Karpas-422 (cell line): ENCODE data around the gene CREBRF. TPM values are rescaled to one million over a fixed set of nuclear protein-coding genes. Genes with fewer than 3 reads are reported as not detected.
"Not testable (repeated sequence)": the region's sequence is repeated elsewhere in the genome, so short reads cannot be mapped to it uniquely, and the experiment has no call there.

Experiments
- DNase-seq: peaks from one replicate; pipeline ENCODE4 v3.0.0-alpha.2; 2015
- H2AFZ ChIP-seq: fragments of 200-600 bp; sonication (generic); 2 replicates; pipeline ENCODE4 v1.6.1; 2014; ENCODE audit warnings: antibody characterized with exemption, low read length, mixed read lengths
- H3K27ac ChIP-seq: fragments of 200-600 bp; sonication (generic); 2 replicates; pipeline ENCODE4 v1.5.1; 2014; ENCODE audit warnings: mild to moderate bottlenecking, low read length, moderate library complexity
- H3K27me3 ChIP-seq: fragments of 200-600 bp; sonication (generic); 2 replicates; pipeline ENCODE4 v1.6.1; 2014; ENCODE audit warnings: low read length, mixed read lengths
- H3K36me3 ChIP-seq: fragments of 200-600 bp; sonication (generic); 2 replicates; pipeline ENCODE4 v1.6.1; 2014; ENCODE audit warnings: low read length, mixed read lengths; ENCODE audit not compliant: insufficient read depth
- H3K4me1 ChIP-seq: fragments of 200-600 bp; sonication (generic); 2 replicates; pipeline ENCODE4 v1.6.1; 2014; ENCODE audit warnings: mild to moderate bottlenecking, low read length, mixed read lengths
- H3K4me2 ChIP-seq: fragments of 200-600 bp; sonication (generic); 2 replicates; pipeline ENCODE4 v1.6.1; 2014; ENCODE audit warnings: low read length, low read depth, mild to moderate bottlenecking; ENCODE audit not compliant: poor library complexity, severe bottlenecking
- H3K4me3 ChIP-seq: fragments of 200-600 bp; sonication (generic); 2 replicates; pipeline ENCODE4 v1.5.1; 2014; ENCODE audit warnings: mild to moderate bottlenecking, antibody characterized with exemption, low read length, mixed read lengths
- H3K79me2 ChIP-seq: fragments of 200-600 bp; sonication (generic); 2 replicates; pipeline ENCODE4 v1.6.1; 2014; ENCODE audit warnings: mild to moderate bottlenecking, low read length, mixed read lengths
- H3K9ac ChIP-seq: fragments of 200-600 bp; sonication (generic); 2 replicates; pipeline ENCODE4 v1.6.0; 2014; ENCODE audit warnings: low read length
- H3K9me2 ChIP-seq: fragments of 200-600 bp; sonication (generic), shearing (Covaris generic); replicated peaks from 2 replicates; pipeline ENCODE4 v1.6.0; 2014; ENCODE audit warnings: mild to moderate bottlenecking, low read length, moderate library complexity; ENCODE audit not compliant: insufficient read depth
- H3K9me3 ChIP-seq: fragments of 300-700, 200-600 bp; sonication (generic); 2 replicates; pipeline ENCODE4 v1.6.1; 2014; ENCODE audit warnings: low read length, mixed read lengths
- H4K20me1 ChIP-seq: fragments of 200-600 bp; sonication (generic); 2 replicates; pipeline ENCODE4 v1.6.1; 2014; ENCODE audit warnings: mild to moderate bottlenecking, antibody characterized with exemption, low read length, low read depth; ENCODE audit not compliant: insufficient read depth
- total RNA-seq: library from RNA; depleted of rRNA; stranded (reverse); fragments of >200 nt; shearing (Covaris generic); gene quantifications from 2 replicates; pipeline ENCODE4 v1.2.3, GENCODE V29; 2014; ENCODE audit warnings: low replicate concordance

CREBRF gene
- total RNA-seq, 1 experiment from 2014 or later = 31.9 TPM

GRCh38 chr5:173041881-173042762, 14.0 kb upstream of the CREBRF start:
- Histone ChIP-seq H3K9me2 (no peaks in the 10 kb centered on the region), H3K4me2 (no peak overlapping the region), H3K4me3 (no peak overlapping the region), H3K9me3 (no peaks in the 10 kb centered on the region), H4K20me1 (no peaks in the 10 kb centered on the region), H2AFZ (no peak overlapping the region), H3K36me3 (no peaks in the 10 kb centered on the region), H3K27me3 (no peaks in the 10 kb centered on the region), H3K9ac (no peak overlapping the region), H3K4me1 (no peaks in the 10 kb centered on the region), H3K27ac (no peak overlapping the region), H3K79me2 (no peaks in the 10 kb centered on the region)
- DNase-seq = no peak

DNA sequence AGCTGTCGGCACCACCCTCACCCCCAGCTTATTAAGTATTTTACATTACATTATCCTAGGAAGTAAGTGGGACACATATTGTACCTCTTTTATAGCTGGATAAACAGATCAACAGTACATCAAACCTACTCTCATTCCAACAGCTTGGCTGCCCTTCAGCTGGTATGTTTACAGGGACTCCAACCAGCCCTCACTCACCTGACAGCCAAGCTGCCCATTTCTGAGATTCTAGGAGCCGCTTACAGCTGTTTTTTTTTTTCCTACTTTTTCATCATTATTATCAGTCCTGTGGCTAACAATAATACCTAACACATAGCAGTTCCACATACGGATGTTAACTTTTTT, 13.4 kb upstream of the CREBRF start:
- Histone ChIP-seq H3K36me3 (no peaks in the 10 kb centered on the region), H4K20me1 (no peaks in the 10 kb centered on the region), H3K27me3 (no peaks in the 10 kb centered on the region), H3K4me1 (no peaks in the 10 kb centered on the region), H3K27ac (no peak overlapping the region), H2AFZ (no peak overlapping the region), H3K9me2 (no peaks in the 10 kb centered on the region), H3K79me2 (no peaks in the 10 kb centered on the region), H3K9me3 (no peaks in the 10 kb centered on the region), H3K4me2 (no peak overlapping the region), H3K9ac (no peak overlapping the region), H3K4me3 (no peak overlapping the region)
- no peak for DNase-seq

DNA sequence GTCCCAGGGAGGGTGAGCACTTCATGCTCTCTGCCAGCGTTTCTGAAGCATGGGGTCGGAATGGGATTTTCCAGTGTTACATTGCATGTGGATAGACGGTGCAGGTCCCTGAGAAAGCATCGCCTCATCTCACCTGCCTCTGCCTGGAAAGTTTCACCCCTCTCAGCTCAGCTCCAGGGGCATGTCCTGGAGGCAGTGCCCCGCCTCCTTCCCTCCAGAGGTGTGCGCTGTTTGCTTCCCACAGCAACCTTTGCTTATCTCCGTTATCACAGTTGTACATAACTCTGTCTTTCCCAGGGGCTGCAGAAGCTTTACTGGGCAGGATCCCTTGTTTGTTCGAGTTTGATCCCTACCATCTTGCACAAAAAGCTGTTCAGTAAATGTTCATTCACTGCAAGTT, 10.7 kb upstream of the CREBRF start:
- Histone ChIP-seq H3K36me3 (no peaks in the 10 kb centered on the region), H2AFZ (no peak overlapping the region), H3K9me3 (no peaks in the 10 kb centered on the region), H3K4me1 (no peaks in the 10 kb centered on the region), H3K9me2 (no peaks in the 10 kb centered on the region), H3K4me2 (no peak overlapping the region), H4K20me1 (no peaks in the 10 kb centered on the region), H3K9ac (no peak overlapping the region), H3K27me3 (no peaks in the 10 kb centered on the region), H3K4me3 (no peak overlapping the region), H3K79me2 (no peaks in the 10 kb centered on the region), H3K27ac (no peak overlapping the region)
- DNase-seq = no peak

DNA sequence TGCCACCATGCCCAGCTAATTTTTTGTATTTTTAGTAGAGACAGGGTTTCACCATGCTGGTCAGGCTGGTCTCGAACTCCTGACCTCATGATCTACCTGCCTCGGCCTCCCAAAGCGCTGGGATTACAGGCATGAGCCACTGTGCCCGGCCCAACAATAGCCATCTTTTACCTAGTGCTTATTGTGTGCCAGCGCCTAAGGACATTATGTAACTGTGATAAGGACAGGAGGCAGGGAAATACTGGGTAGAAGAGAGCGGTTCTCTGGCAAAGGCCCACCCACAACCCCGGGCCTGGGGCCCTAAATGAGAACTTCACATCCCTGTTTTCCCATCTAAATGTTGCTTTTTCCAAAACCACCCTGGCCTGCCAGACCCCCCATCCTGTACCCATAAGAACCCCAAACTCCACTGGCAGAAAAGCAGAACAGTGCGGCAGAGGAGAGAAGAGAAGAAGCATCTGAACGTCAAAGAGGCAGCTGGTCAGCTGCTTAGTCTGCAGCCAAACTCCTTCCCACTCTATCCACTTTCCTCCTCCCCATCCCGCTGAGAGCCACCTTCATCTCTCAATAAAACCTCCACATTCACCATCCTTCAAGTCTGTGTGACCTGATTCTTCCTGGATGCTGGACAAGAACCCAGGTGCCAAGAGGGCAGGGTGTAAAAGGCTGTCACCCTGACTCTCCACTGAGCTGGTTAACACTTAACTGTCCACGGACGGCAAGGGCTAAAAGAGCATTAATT, 8.9 kb upstream of the CREBRF start:
- not testable (repeated sequence) for H4K20me1 ChIP-seq, H3K4me2 ChIP-seq, H3K79me2 ChIP-seq, H3K36me3 ChIP-seq, H2AFZ ChIP-seq, H3K9me2 ChIP-seq, H3K9me3 ChIP-seq, H3K9ac ChIP-seq, H3K27ac ChIP-seq, H3K4me3 ChIP-seq, H3K4me1 ChIP-seq, H3K27me3 ChIP-seq
- DNase-seq = peak; percentile 23

GRCh38 chr5:173047838-173048105, 8.4 kb upstream of the CREBRF start:
- Histone ChIP-seq H3K4me3 (no peak overlapping the region), H3K9me3 (no peaks in the 10 kb centered on the region), H3K9ac (no peak overlapping the region), H3K27ac (no peak overlapping the region), H3K9me2 (no peaks in the 10 kb centered on the region), H4K20me1 (no peaks in the 10 kb centered on the region), H3K36me3 (no peaks in the 10 kb centered on the region), H3K79me2 (no peaks in the 10 kb centered on the region), H2AFZ (no peak overlapping the region), H3K4me1 (no peaks in the 10 kb centered on the region), H3K27me3 (no peaks in the 10 kb centered on the region), H3K4me2 (no peak overlapping the region)
- DNase-seq = peak; percentile 26

DNA sequence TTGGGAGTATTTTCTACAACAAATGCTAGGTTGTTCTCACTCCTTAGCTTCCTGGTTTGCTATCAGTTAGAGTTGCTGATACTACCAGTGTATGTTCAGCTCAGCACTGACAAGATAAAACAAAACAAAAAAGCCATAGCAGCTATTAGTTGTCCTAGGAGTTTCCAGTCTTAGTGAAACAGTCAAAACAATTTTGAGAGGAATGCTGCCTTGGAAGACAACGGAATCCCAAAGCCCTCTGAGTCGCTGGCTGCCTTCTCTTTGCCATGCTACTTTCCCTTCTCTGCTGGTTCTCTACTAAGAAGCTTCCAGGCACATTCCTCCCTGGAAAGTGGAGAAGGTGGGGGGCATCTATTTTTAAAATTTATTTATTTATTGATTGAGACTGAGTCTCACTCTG, 5.4 kb upstream of the CREBRF start:
- H3K4me3 ChIP-seq = no peak overlapping the region
- H4K20me1 ChIP-seq = no peaks in the 10 kb centered on the region
- no peaks in the 10 kb centered on the region for H3K9me3 ChIP-seq
- H3K27ac ChIP-seq = no peak overlapping the region
- no peaks in the 10 kb centered on the region for H3K36me3 ChIP-seq
- no peak overlapping the region for H3K4me2 ChIP-seq
- H3K4me1 ChIP-seq = peaks cover 9% of the 10 kb centered on the region
- H3K27me3 ChIP-seq = no peaks in the 10 kb centered on the region
- no peaks in the 10 kb centered on the region for H3K79me2 ChIP-seq
- H2AFZ ChIP-seq = no peak overlapping the region
- DNase-seq = no peak
- no peaks in the 10 kb centered on the region for H3K9me2 ChIP-seq
- no peak overlapping the region for H3K9ac ChIP-seq

GRCh38 chr5:173051746-173052145, 4.4 kb upstream of the CREBRF start:
- Histone ChIP-seq H2AFZ (no peak overlapping the region), H3K4me1 (peaks cover 9% of the 10 kb centered on the region), H4K20me1 (no peaks in the 10 kb centered on the region), H3K4me2 (no peak overlapping the region), H3K27ac (no peak overlapping the region), H3K79me2 (no peaks in the 10 kb centered on the region), H3K9me3 (no peaks in the 10 kb centered on the region), H3K36me3 (no peaks in the 10 kb centered on the region), H3K27me3 (no peaks in the 10 kb centered on the region), H3K9me2 (no peaks in the 10 kb centered on the region), H3K4me3 (no peak overlapping the region), H3K9ac (no peak overlapping the region)
- DNase-seq = peak; percentile 23

GRCh38 chr5:173053041-173053440, 3.1 kb upstream of the CREBRF start:
- Histone ChIP-seq H3K4me3 (no peak overlapping the region), H3K27ac (no peak overlapping the region), H3K9me3 (no peaks in the 10 kb centered on the region), H3K9ac (no peak overlapping the region), H3K9me2 (no peaks in the 10 kb centered on the region), H4K20me1 (no peaks in the 10 kb centered on the region), H2AFZ (no peak overlapping the region), H3K4me1 (peaks cover 13% of the 10 kb centered on the region), H3K36me3 (no peaks in the 10 kb centered on the region), H3K4me2 (no peak overlapping the region), H3K79me2 (peaks cover 7% of the 10 kb centered on the region), H3K27me3 (no peaks in the 10 kb centered on the region)
- DNase-seq = no peak
